ENCODE measurements around the gene FOXP1. TPM values are rescaled to one million over a fixed set of nuclear protein-coding genes. Genes with fewer than 3 reads are reported as not detected.
"Not testable (repeated sequence)": the region's sequence is repeated elsewhere in the genome, so short reads cannot be mapped to it uniquely, and the experiment has no call there.

The FOXP1 gene
- total RNA-seq, 1 donor from 2014 or later, result 26.1 TPM

DNA sequence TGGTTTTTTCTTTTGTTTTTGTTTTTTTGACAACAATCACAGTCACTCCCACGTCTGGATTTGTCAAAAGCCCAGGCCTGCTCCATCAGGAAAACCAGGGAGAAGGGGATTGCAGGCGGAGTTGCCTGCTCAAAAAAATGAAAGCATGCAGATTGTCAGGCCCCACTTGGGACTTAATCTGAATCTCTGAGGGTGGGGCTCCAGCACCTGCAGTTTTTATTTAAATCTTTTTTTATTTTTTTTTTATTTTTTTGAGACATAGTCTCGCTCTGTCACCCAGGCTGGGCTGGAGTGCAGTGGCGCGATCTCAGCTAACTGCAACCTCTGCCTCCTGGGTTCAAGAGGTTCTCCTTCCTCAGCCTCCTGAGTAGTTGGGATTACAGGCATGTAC, 140.9 kb downstream of the FOXP1 start:
- H3K4me3 ChIP-seq (ENCODE audit: low read depth, low read length), result no peak overlapping the region
- TF ChIP-seq, protein P1, sequence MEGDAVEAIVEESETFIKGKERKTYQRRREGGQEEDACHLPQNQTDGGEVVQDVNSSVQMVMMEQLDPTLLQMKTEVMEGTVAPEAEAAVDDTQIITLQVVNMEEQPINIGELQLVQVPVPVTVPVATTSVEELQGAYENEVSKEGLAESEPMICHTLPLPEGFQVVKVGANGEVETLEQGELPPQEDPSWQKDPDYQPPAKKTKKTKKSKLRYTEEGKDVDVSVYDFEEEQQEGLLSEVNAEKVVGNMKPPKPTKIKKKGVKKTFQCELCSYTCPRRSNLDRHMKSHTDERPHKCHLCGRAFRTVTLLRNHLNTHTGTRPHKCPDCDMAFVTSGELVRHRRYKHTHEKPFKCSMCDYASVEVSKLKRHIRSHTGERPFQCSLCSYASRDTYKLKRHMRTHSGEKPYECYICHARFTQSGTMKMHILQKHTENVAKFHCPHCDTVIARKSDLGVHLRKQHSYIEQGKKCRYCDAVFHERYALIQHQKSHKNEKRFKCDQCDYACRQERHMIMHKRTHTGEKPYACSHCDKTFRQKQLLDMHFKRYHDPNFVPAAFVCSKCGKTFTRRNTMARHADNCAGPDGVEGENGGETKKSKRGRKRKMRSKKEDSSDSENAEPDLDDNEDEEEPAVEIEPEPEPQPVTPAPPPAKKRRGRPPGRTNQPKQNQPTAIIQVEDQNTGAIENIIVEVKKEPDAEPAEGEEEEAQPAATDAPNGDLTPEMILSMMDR (conservative IDR thresholded peaks at IDR 0.05; ENCODE audit: low read depth, low read length), result no peak
- DNase-seq (ENCODE audit: low read depth), result no peak

DNA sequence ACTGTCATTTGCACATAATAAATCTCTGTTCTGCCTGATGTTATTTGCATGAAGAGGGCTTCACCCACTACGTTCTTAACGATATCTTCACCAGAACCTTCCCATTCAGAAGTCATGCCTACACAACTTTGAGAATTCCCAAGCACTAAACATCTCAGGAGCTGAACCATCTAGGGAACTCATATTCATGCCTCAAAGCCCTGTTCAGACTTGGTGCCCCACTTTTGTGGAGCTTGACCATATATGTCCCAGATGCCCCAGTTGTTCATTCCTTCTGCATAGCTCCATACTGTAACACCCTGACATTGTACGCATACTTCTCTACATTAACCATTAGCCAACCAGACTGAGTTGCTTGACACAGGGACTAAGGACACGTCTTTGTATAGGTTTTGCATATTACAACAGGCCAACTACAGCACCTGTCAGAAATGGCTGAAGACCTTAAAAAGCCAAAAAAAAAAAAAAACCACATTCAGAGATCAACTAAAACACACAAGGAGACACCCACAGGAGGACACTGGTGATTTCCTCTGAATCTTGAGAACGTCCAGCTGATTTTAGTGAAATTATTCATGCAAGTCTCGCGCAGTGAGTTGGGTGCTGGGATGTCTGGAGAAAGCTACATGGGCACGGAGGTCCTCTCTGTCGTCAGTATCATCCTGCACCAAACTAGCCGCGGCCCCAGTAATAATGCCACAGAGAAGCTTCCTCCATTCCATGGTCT, 141.4 kb downstream of the FOXP1 start:
- H3K4me3 ChIP-seq (ENCODE audit: low read depth, low read length), result no peak overlapping the region
- TF ChIP-seq, protein P1 (conservative IDR thresholded peaks at IDR 0.05; ENCODE audit: low read depth, low read length), result no peak
- no peak for DNase-seq (ENCODE audit: low read depth)

DNA sequence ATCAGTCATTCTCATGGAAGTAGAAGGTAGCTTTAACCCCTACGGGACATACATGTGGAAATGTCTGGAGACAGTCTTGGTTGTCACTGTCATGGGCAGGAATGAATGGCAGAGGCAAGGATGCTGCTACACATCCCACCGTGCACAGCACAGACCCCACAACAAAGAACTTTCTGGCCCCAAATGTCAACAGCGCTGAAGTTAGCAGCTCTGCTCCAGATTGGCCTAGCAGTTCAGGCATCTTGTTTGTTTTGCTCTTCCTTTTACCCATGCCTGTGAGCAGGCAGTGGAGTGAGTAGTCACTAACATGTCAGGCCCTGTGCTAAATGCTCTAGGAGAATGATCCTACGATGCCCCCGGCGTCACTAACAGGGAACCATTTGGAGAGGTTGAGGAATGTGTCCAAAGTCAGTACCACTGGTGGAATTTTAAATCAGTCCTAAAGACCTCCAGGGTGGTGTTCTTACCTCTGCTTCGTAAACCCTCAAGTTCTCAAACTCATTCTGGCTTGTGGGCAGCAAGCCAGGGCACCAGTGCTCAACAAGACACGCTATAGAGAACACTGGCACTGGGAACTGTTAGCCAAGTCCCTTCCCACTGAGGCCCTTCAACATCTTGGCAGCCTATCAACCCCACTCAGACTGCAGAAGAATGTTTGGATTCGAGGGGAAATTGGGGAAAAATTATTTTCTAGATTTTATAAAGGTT, 142.2 kb downstream of the FOXP1 start:
- H3K4me3 ChIP-seq (ENCODE audit: low read depth, low read length), result no peak overlapping the region
- TF ChIP-seq, protein P1 (conservative IDR thresholded peaks at IDR 0.05; ENCODE audit: low read depth, low read length), result no peak
- DNase-seq (ENCODE audit: low read depth), result no peak

DNA sequence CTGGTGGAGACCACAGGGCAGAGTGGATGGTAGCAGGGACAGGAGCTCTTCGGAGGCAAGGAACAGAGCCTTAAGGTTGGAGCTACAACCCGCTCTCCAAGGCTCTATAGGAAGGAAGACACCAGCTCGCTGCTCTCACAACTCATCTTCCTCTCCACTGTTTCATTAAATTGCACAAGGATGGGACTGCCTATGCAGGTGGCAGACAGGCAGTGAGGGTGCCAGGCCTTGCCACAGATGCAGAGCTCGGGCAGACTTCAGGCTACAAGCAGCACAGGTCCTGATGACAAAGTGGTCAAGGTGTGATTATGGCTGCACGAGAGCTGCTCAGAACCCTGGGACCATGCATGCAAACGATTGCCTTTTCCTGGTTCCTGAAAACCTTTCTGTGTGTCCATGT, 144.6 kb downstream of the FOXP1 start:
- no peak for DNase-seq (ENCODE audit: low read depth)
- H3K4me3 ChIP-seq (ENCODE audit: low read depth, low read length), result no peak overlapping the region
- TF ChIP-seq, protein P1 (conservative IDR thresholded peaks at IDR 0.05; ENCODE audit: low read depth, low read length), result no peak

DNA sequence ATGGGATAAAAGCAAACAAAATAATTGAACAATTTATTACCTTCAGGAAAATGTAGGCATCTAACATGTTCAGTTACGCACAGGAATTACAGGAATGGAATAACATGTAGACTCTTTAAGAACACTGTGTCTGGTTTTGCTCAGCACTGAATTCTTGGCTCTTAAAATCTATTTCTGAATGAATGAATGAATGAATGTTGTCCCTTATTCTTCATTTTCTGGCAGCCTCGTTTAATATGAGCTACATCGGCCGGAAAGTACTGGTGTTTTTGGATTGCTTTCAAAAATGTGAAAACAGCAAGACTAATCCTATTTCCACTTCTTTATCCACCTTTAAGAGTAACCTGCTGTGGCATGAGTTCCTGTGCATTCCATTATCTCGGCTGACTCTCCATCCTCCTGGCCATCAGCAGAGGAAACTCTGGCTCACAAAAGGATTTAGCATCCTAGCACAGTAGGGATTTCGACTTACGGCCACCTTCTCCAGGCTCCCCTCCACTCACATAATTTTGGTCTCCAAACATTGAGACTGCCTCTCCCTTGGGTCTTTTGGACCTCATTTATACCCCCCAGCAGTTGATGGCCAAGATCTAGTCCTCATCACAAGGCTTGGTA, 145.3 kb downstream of the FOXP1 start:
- DNase-seq (ENCODE audit: low read depth), result no peak
- TF ChIP-seq, protein P1 (conservative IDR thresholded peaks at IDR 0.05; ENCODE audit: low read depth, low read length), result no peak
- H3K4me3 ChIP-seq (ENCODE audit: low read depth, low read length), result no peak overlapping the region

DNA sequence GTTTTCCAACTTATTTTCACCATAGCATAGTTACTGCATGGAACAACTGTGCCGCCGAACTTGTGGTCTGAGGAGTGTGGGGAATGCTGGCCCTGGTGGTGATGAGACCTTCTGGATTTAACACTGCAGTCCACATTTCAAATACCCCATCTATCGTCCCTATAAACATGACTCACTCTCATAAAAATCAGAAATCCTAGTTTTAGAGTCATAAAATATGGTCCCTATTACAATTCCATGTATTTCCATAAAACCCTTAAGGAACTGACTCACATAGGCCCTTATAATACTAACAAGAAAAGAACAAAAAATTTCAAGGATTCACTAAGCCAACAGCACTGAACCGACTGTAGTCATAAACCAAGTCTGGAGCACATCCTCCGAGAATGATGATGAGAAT, 147.2 kb downstream of the FOXP1 start:
- TF ChIP-seq, protein P1 (conservative IDR thresholded peaks at IDR 0.05; ENCODE audit: low read depth, low read length), result no peak
- DNase-seq (ENCODE audit: low read depth), result no peak
- H3K4me3 ChIP-seq (ENCODE audit: low read depth, low read length), result no peak overlapping the region

DNA sequence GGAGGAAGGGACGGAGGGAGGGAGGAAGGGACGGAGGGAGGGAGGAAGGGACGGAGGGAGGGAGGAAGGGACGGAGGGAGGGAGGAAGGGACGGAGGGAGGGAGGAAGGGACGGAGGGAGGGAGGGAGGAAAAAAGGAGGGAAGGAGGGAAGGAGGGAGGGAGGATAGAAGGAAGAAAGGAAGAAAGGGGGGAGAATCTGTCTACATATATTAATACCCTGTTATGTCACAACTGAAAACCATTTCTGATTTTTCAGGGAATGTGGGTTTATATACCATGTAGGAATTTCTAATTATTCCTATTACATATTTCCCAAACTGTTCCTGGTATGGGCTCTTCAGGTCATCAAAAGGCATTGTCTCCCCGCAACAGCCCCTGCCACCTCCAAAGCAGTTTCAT, 147.7 kb downstream of the FOXP1 start:
- DNase-seq (ENCODE audit: low read depth); H3K4me3 ChIP-seq (ENCODE audit: low read depth, low read length): not testable (repeated sequence)
